Stimulated activated CD8-positive, alpha-beta memory T cell treated with anti-CD3 and anti-CD28 coated beads, Interleukin-15, amount 100 ng/mL, for 24 hours (primary cell): ENCODE results near the gene EEA1.

Source experiments
- DNase-seq: peaks from one replicate; pipeline ENCODE4 v3.0.0-alpha.2; 2020; ENCODE audit warnings: low read depth

The EEA1 gene

DNA sequence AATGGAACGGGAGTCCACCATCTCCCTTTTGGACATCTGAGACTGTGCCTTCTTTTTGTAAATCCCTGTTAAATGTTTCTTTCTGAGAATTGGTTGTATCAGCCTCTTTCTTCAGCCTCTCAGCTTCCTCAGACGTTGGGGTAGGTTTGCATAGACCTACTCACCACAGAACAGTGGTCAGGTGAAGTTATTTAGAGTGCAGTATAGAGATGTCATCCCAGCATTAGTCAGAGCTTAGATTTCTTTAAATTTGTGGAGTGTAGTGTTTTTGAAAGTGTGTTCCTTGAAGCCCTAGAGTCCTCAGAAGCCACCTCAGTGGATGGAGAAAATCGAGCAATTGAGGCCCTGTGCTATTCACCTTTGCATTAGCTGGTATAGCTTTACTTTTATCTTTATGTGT lies 8.9 kb upstream of the EEA1 start:
- DNase-seq: no peak

DNA sequence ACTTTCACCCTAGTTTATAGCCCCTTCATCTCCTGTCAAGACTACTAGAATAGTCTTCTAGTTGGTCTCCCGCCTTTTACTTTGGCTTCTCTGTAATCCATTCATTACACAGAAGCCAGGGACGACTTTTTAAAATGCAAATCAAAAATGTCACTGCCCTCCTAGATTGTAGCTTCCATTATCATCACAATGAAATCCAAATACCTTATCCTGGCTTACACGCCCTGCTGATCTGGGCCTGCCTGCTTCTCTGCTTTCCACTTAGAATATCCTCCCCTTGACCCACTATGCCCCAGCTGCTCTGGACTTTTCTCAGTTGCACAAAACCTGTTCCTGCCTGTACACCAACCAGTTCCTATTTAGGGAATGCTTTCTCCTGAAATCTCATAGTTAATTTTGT lies 4.5 kb upstream of the EEA1 start:
- DNase-seq: no peak

DNA sequence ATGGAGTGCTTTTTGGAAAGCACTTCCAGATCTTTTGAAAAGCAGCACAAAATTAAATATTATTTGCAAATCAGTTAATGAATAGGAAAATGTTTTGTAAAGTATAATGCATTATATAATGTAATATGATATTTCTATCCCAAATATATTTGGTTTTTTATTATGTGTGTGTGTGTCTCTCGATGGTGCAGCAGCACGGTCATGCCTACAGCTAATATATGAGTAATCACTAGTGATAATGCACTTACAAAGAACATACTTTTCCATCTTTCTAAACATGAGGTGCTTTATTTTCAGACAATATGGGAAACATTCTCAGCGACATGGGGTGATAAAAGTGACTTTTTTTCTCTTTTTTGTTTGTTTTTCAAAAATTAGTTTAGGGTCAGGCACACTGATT lies 1.3 kb upstream of the EEA1 start:
- no peak for DNase-seq

DNA sequence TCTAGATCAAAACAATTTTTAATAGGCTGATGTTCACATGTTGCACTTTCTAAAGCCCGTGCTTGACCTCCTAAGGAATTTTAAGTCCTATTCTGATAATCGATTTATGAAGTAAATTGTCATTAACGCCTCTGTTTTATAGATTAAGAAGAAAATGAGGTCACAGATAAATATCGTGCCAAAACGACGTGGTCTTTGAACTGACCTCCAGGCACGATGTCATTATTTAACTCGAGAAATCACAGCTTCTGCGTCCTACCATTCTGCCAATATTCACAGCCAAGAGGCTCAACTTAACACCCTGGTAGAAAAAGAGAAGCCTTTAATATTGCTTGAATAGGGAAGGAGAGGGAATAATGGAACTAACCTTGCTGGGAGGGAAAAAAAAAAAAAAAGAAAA lies 888 bp upstream of the EEA1 start:
- no peak for DNase-seq

GRCh38 chr12:92928421-92928961 lies 604 bp downstream of the EEA1 start:
- peak; percentile 26 for DNase-seq

DNA sequence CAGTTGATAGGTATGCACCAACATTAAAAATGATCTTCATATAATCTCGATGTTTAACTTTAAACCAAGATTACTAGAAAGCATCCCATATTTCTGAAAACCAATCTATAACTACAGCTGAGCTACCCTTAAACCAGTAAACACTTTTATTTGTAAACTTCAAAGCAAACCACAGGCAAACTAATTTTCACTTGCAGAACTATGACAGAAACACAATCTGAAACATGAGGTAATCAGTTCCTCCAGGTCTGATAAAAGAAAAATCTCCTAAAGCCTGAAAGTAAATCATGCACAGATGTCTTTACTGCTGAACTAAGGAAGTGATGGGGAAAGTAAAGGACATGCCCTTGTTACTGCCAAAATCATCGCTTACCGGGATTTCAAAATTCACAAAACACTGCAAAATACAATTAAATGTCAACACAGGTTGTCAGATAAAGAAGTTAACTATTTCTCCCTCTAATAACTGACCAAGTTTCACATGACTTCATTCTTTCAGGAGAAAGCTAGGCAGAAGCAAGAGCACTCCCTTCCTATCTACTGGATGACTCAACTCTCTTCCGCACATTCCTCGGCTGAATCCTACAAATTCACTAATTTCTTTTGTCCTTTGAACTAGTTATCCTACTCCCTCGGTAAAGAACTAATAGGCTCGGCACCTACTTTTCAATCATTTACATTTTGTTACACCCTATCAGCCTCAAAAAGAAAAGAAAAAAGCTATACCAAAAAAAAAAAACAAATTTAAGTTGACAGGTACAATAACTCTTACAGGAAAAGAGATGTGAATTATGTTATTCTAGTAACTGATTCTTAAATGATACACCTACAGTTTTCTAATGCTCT lies 1.4 kb downstream of the EEA1 start:
- DNase-seq: no peak

- no peak for DNase-seq
Observed at GRCh38 chr12:92927055-92927435, 2.0 kb downstream of the EEA1 start.

DNA sequence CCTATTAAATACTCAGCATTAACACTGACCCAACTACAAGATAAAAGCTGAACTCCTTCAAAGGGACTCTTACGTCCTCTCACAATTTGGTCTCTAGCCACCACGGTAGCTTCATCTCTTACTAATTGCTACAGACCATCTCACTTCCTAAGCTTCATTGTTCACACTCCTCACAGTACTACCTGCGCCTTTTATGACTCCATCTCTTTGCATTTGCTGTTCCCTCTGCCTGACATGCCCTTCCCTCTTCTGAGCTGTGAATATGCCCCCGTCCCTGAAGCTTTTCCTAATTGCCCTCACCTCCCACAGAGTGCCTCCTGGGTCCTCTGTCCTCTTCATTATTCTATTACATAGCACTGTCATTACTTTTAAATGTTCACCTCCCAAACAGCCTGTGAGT lies 2.5 kb downstream of the EEA1 start:
- no peak for DNase-seq

DNA sequence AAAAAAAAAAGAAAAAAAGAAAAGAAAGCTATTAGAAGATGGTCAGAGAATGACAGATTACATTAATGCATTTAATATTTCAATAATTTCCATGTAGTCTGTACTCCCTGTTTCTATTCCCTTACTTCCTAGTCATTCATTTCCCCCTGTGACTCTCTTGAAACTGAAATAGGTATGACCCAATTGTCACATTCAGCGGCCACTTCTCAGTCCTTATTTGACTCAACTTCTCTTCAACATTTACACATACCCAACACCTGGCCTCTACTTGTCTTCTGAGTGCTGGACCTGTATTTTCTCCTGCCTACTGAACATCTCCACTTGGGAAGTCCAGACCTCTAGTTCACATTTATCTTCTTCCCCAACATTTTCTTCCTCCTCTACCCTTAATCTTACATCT lies 7.2 kb downstream of the EEA1 start:
- DNase-seq: no peak

GRCh38 chr12:92915365-92915764 lies 13.7 kb downstream of the EEA1 start:
- no peak for DNase-seq

DNA sequence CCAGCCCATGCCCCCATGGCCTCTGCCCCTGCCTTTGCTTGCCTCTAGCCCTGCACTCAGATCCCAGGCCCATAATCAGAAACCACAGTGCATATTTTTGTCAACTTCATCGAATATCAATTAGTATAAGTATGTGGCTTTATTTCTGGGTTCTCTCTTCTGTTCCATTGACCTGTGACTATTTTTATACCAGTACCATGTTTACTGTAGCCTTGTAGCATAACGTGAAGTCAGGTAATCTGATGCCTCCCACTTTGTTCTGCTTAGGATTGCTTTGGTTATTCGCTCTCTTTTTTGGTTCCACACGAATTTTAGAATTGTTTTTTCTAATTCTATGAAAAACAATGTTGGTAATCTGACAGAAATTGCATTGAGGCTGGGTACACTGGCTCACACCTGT lies 14.9 kb downstream of the EEA1 start:
- DNase-seq: no peak

- DNase-seq: no peak
Observed at GRCh38 chr12:92912672-92913071, 16.4 kb downstream of the EEA1 start.

- no peak for DNase-seq
Observed at GRCh38 chr12:92912052-92912451, 17.0 kb downstream of the EEA1 start.

DNA sequence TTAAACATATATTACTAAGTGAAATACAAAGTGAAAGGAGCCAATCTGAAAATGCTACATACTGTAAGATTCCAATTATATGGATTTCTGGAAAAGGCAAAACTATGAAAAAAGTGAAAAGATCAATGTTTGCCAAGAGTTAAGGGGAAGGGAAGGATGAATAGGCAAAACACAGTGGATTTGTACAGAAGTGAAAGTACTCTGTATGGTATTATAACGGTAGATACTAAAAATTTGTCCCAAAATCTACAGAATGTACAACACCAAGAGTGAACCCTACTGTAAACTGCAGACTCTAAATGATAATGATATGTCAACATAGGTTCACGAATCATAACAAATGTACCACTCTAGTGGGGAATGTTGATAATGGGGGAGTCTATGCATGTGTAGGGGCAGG lies 17.8 kb downstream of the EEA1 start:
- no peak for DNase-seq

DNA sequence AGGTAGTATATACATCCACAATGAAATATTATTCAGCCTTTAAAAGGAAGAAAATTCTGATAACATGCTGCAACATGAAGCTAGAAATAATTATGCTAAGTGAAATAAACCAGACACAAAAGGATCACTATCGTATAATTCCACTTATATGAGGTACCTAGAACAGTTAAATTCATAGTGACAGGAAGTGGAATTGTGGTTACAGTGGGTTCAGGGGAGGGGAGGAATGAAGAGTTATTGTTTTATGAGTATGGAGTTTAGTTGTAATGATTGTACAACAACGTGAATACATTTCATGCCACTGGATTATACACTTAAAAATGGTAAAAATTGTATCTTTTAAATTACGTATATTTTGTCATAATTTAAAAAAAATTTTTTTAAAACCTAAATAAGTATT lies 21.0 kb downstream of the EEA1 start:
- no peak for DNase-seq

- no peak for DNase-seq
Observed at GRCh38 chr12:92905811-92906554, 23.1 kb downstream of the EEA1 start.

DNA sequence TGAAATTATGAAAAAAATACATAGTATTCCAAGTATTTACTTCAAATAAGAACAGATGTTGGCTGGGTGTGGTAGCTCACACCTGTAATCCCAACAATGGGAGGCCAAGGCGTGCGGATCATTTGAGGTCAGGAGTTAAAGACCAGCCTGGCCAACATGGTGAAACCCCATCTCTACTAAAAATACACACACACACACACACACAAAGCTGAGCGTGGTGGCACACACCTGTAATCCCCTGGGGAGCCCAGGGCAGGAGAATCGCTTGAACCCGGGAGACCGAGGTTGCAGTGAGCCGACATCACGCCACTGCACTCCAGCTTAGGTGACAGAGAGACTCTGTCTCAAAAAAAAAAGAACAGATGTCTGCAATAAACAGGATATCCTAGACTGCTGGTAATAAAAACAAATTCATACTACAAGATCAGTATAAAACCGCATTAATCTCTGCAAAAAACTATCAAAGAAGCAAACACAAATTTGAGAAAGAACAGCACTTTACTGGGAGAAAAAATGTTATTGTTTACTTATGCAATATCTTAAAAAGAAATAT lies 23.8 kb downstream of the EEA1 start:
- DNase-seq: no peak

DNA sequence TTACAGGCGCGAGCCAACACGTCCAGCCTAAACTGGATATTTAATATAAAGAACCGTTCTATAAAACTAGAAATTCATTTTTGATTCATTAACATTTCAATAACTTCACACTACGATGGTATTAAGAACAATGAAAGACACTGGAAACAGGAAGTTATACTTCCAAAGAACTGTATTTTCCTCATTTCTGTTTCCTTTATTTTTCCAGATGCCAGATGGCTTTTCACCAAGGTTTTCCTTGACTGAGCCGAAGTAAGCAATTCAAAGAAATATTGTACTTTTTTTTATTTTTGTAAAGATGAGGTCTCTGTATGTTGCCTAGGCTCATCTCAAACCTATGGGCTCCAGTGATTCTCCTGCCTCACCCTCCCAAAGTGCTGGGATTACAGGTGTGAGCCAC lies 28.2 kb downstream of the EEA1 start:
- DNase-seq: no peak

- no peak for DNase-seq
Observed at GRCh38 chr12:92899386-92900001, 29.6 kb downstream of the EEA1 start.

GRCh38 chr12:92898755-92899154 lies 30.3 kb downstream of the EEA1 start:
- no peak for DNase-seq

DNA sequence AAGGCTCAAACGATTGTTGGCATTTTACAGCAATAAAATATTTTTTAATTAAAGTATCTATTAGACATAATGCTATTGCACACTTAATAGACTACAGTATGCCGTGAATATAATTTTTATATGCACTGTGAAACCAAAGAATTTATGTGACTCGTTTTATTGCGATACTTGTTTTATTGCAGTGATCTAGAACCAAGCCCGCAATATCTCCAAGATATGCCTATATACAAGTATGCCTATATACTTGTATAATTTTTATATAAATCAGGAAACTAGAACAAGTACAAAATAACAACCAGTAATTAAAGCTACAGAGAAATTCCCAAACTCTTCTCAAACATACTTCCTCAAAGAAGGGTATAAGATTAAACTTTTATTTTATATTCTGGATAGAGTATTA lies 31.3 kb downstream of the EEA1 start:
- no peak for DNase-seq

GRCh38 chr12:92890601-92891106 lies 38.4 kb downstream of the EEA1 start:
- no peak for DNase-seq
